ENCODE measurements around the gene CRELD1.

DNA sequence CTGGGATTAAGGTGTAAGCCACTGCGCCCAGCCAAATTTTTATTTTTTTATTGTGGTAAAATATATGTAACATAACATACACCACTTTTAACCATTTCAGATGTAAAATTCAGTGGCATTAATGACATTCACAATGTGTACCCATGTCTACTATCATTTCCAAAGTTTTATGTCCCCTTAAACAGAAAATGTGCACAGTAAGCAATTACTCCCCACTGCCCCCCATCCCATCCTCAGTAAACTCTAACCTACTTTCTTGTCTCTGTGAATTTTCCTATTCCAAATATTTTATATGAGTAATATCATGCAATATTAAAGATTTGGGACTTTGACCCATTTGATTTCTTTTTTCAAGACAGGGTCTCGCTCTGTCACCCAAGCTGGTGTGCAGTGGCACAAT is 33.2 kb downstream of the CRELD1 start:
- no peak for TF ChIP-seq CTCF (IDR thresholded peaks at IDR 0.05)
- TF ChIP-seq EZH2 (IDR thresholded peaks at IDR 0.05; ENCODE audit: borderline replicate concordance, insufficient read depth, low read depth, low read length, poor library complexity, severe bottlenecking) = no peak

Measured in B cell (primary cell).